Activated CD4-positive, alpha-beta memory T cell treated with anti-CD3 and anti-CD28 coated beads, Interleukin-2, amount 10 ng/mL, durations not matched to agents 7 days and 5 days (primary cell): ENCODE results near the gene SMCP. TPM values are rescaled to one million over a fixed set of nuclear protein-coding genes. Genes with fewer than 3 reads are reported as not detected.

ENCODE experiments used
- CTCF ChIA-PET: fragments of 350-600 bp; sonication (Branson Sonifier 250); formaldehyde crosslinking; loops from one replicate; lab custom pipeline; 2021; ENCODE audit warnings: antibody characterized with exemption, inconsistent platforms; lab: Charles Lee
- POLR2A ChIA-PET: fragments of 350-600 bp; sonication (Branson Sonifier 250); formaldehyde crosslinking; loops from one replicate; lab custom pipeline; 2021; ENCODE audit warnings: antibody characterized with exemption; lab: Charles Lee
- DNase-seq: peaks from one replicate; pipeline ENCODE4 v3.0.0-alpha.2; 2020
- H3K27ac Mint-ChIP-seq: one replicate; pipeline ENCODE4 v1.8.0; 2021; ENCODE audit warnings: mild to moderate bottlenecking, mixed read lengths
- H3K27me3 Mint-ChIP-seq: one replicate; pipeline ENCODE4 v1.8.0; 2021; ENCODE audit warnings: mixed read lengths
- H3K36me3 Mint-ChIP-seq: one replicate; pipeline ENCODE4 v1.8.0; 2021; ENCODE audit warnings: low read depth, mixed read lengths
- H3K4me1 Mint-ChIP-seq: one replicate; pipeline ENCODE4 v1.8.0; 2021; ENCODE audit warnings: mixed read lengths
- H3K4me3 Mint-ChIP-seq: one replicate; pipeline ENCODE4 v1.8.0; 2021; ENCODE audit warnings: mild to moderate bottlenecking, mixed read lengths
- H3K9me3 Mint-ChIP-seq: one replicate; pipeline ENCODE4 v1.8.0; 2021; ENCODE audit warnings: mixed read lengths
- total RNA-seq, 2 experiments: library from RNA; stranded (reverse); gene quantifications; one replicate each; pipeline ENCODE4 v1.2.3, GENCODE V29; 2021

SMCP gene
- total RNA-seq, 2 experiments from 2014 or later, result not detected

GRCh38 chr1:152899883-152900282 is 21.8 kb downstream of the SMCP start:
- DNase-seq, result no peak
- no peaks in the 10 kb centered on the region for H3K9me3 Mint-ChIP-seq
- no peaks in the 10 kb centered on the region for H3K4me1 Mint-ChIP-seq
- H3K27ac Mint-ChIP-seq, result no peak overlapping the region
- no peaks in the 10 kb centered on the region for H3K36me3 Mint-ChIP-seq
- POLR2A ChIA-PET, result no interaction called here
- CTCF ChIA-PET, result no interaction called here
- no peak overlapping the region for H3K4me3 Mint-ChIP-seq
- peaks cover 10% of the 10 kb centered on the region for H3K27me3 Mint-ChIP-seq

GRCh38 chr1:152901631-152902030 is 23.5 kb downstream of the SMCP start:
- no peaks in the 10 kb centered on the region for H3K9me3 Mint-ChIP-seq
- DNase-seq, result no peak
- no peaks in the 10 kb centered on the region for H3K36me3 Mint-ChIP-seq
- ChIA-PET POLR2A (interaction anchor here (1.2 kb wide), 1 partner anchor 11 kb away, joined by 3 read pairs; no protein-coding TSS in a partner anchor), CTCF (no interaction called here)
- H3K4me3 Mint-ChIP-seq, result no peak overlapping the region
- H3K27me3 Mint-ChIP-seq, result peaks cover 5% of the 10 kb centered on the region
- H3K27ac Mint-ChIP-seq, result no peak overlapping the region
- H3K4me1 Mint-ChIP-seq, result no peaks in the 10 kb centered on the region

GRCh38 chr1:152902636-152903035 is 24.5 kb downstream of the SMCP start:
- Mint-ChIP-seq H3K27me3 (peaks cover 6% of the 10 kb centered on the region), H3K4me1 (no peaks in the 10 kb centered on the region), H3K9me3 (no peaks in the 10 kb centered on the region), H3K4me3 (no peak overlapping the region), H3K36me3 (no peaks in the 10 kb centered on the region), H3K27ac (no peak overlapping the region)
- DNase-seq, result no peak
- ChIA-PET POLR2A (interaction anchor here (1.2 kb wide), 1 partner anchor 10 kb away, joined by 3 read pairs; no protein-coding TSS in a partner anchor), CTCF (no interaction called here)

- CTCF ChIA-PET, result no interaction called here
- no peak for DNase-seq
- Mint-ChIP-seq H3K27me3 (peaks cover 12% of the 10 kb centered on the region), H3K4me3 (no peak overlapping the region), H3K4me1 (no peaks in the 10 kb centered on the region), H3K27ac (no peak overlapping the region), H3K9me3 (no peaks in the 10 kb centered on the region), H3K36me3 (no peaks in the 10 kb centered on the region)
- POLR2A ChIA-PET, result no interaction called here
Measured at GRCh38 chr1:152904688-152905440, 26.7 kb downstream of the SMCP start.

GRCh38 chr1:152906023-152906565 is 28.0 kb downstream of the SMCP start:
- CTCF ChIA-PET, result no interaction called here
- no peaks in the 10 kb centered on the region for H3K9me3 Mint-ChIP-seq
- no peak for DNase-seq
- no peak overlapping the region for H3K4me3 Mint-ChIP-seq
- H3K27ac Mint-ChIP-seq, result no peak overlapping the region
- no peaks in the 10 kb centered on the region for H3K4me1 Mint-ChIP-seq
- no peaks in the 10 kb centered on the region for H3K36me3 Mint-ChIP-seq
- peaks cover 12% of the 10 kb centered on the region for H3K27me3 Mint-ChIP-seq
- POLR2A ChIA-PET, result no interaction called here

GRCh38 chr1:152907686-152908601 is 29.8 kb downstream of the SMCP start, which contains the start of gene IVL:
Gene IVL, plus strand, starts transcription at chr1:152908546. Its CDS starts 1,252 bp downstream, at chr1:152909798.
- H3K27ac Mint-ChIP-seq, result no peak within 1 kb of the TSS
- DNase-seq, result no peak
- ChIA-PET POLR2A (no interaction called here), CTCF (no interaction called here)
- H3K27me3 Mint-ChIP-seq, result peaks cover 14% of the 10 kb centered on the region
- H3K4me1 Mint-ChIP-seq, result no peaks in the 10 kb centered on the region
- H3K9me3 Mint-ChIP-seq, result no peaks in the 10 kb centered on the region
- H3K4me3 Mint-ChIP-seq, result no peak within 1 kb of the TSS
- H3K36me3 Mint-ChIP-seq, result no peaks in the 10 kb centered on the region

- Mint-ChIP-seq H3K27ac (no peak overlapping the region), H3K4me3 (no peak overlapping the region), H3K4me1 (no peaks in the 10 kb centered on the region), H3K27me3 (peaks cover 20% of the 10 kb centered on the region), H3K9me3 (no peaks in the 10 kb centered on the region), H3K36me3 (no peaks in the 10 kb centered on the region)
- ChIA-PET POLR2A (no interaction called here), CTCF (no interaction called here)
- DNase-seq, result no peak
Measured at GRCh38 chr1:152909206-152909605, 31.1 kb downstream of the SMCP start.

- H3K4me3 Mint-ChIP-seq, result no peak overlapping the region
- H3K36me3 Mint-ChIP-seq, result no peaks in the 10 kb centered on the region
- ChIA-PET CTCF (no interaction called here), POLR2A (interaction anchor here (1.0 kb wide), 1 partner anchor 10 kb away, joined by 3 read pairs; no protein-coding TSS in a partner anchor)
- H3K9me3 Mint-ChIP-seq, result no peaks in the 10 kb centered on the region
- H3K27ac Mint-ChIP-seq, result no peak overlapping the region
- DNase-seq, result no peak
- peaks cover 27% of the 10 kb centered on the region for H3K27me3 Mint-ChIP-seq
- H3K4me1 Mint-ChIP-seq, result no peaks in the 10 kb centered on the region
Measured at GRCh38 chr1:152912471-152912870, 34.3 kb downstream of the SMCP start.

GRCh38 chr1:152912900-152913299 is 34.8 kb downstream of the SMCP start:
- CTCF ChIA-PET, result no interaction called here
- no peaks in the 10 kb centered on the region for H3K4me1 Mint-ChIP-seq
- no peak for DNase-seq
- no peaks in the 10 kb centered on the region for H3K9me3 Mint-ChIP-seq
- H3K4me3 Mint-ChIP-seq, result no peak overlapping the region
- no peak overlapping the region for H3K27ac Mint-ChIP-seq
- no peaks in the 10 kb centered on the region for H3K36me3 Mint-ChIP-seq
- POLR2A ChIA-PET, result interaction anchor here (1.0 kb wide), 1 partner anchor 11 kb away, joined by 3 read pairs; no protein-coding TSS in a partner anchor
- H3K27me3 Mint-ChIP-seq, result peaks cover 25% of the 10 kb centered on the region

GRCh38 chr1:152917794-152918193 is 39.7 kb downstream of the SMCP start:
- Mint-ChIP-seq H3K27ac (no peak overlapping the region), H3K27me3 (peaks cover 20% of the 10 kb centered on the region), H3K4me3 (no peak overlapping the region), H3K4me1 (no peaks in the 10 kb centered on the region), H3K36me3 (no peaks in the 10 kb centered on the region), H3K9me3 (no peaks in the 10 kb centered on the region)
- CTCF ChIA-PET, result no interaction called here
- DNase-seq, result no peak
- POLR2A ChIA-PET, result no interaction called here

- Mint-ChIP-seq H3K4me1 (no peaks in the 10 kb centered on the region), H3K27me3 (peaks cover 18% of the 10 kb centered on the region), H3K27ac (no peak overlapping the region), H3K36me3 (no peaks in the 10 kb centered on the region), H3K4me3 (no peak overlapping the region), H3K9me3 (no peaks in the 10 kb centered on the region)
- ChIA-PET CTCF (no interaction called here), POLR2A (no interaction called here)
- no peak for DNase-seq
Measured at GRCh38 chr1:152919071-152919470, 40.9 kb downstream of the SMCP start.

- Mint-ChIP-seq H3K4me3 (no peak overlapping the region), H3K9me3 (no peaks in the 10 kb centered on the region), H3K27ac (no peak overlapping the region), H3K27me3 (peaks cover 8% of the 10 kb centered on the region), H3K36me3 (no peaks in the 10 kb centered on the region), H3K4me1 (no peaks in the 10 kb centered on the region)
- ChIA-PET CTCF (no interaction called here), POLR2A (no interaction called here)
- DNase-seq, result no peak
Measured at GRCh38 chr1:152924191-152924590, 46.1 kb downstream of the SMCP start.

GRCh38 chr1:152926091-152926490 is 48.0 kb downstream of the SMCP start:
- DNase-seq, result no peak

More at GRCh38 chr1:152926091-152926490, 48.0 kb downstream of the SMCP start:
- peaks cover 14% of the 10 kb centered on the region for H3K27me3 Mint-ChIP-seq
- H3K36me3 Mint-ChIP-seq, result no peaks in the 10 kb centered on the region
- no peaks in the 10 kb centered on the region for H3K9me3 Mint-ChIP-seq
- H3K4me3 Mint-ChIP-seq, result no peak overlapping the region
- ChIA-PET POLR2A (no interaction called here), CTCF (interaction anchor here (2.4 kb wide), 1 partner anchor 273 kb away, joined by 6 read pairs; no protein-coding TSS in a partner anchor)
- no peak overlapping the region for H3K27ac Mint-ChIP-seq
- no peaks in the 10 kb centered on the region for H3K4me1 Mint-ChIP-seq
